C4-2B (cell line): Measurements from ENCODE around the gene ZNF804B.

Source experiments
- H3K27ac ChIP-seq: fragments of 450-650 bp; 2 replicates; pipeline ENCODE4 v1.5.1; 2017
- ZFX ChIP-seq: fragments of 450-650 bp; IDR thresholded peaks from 2 replicates; pipeline ENCODE4 v1.6.1; 2017
- TF ChIP-seq, protein P1 (sequence below): fragments of 450-650 bp; conservative IDR thresholded peaks from 2 replicates; pipeline ENCODE4 v1.5.1; 2017; ENCODE audit warnings: mild to moderate bottlenecking

ZNF804B gene

DNA sequence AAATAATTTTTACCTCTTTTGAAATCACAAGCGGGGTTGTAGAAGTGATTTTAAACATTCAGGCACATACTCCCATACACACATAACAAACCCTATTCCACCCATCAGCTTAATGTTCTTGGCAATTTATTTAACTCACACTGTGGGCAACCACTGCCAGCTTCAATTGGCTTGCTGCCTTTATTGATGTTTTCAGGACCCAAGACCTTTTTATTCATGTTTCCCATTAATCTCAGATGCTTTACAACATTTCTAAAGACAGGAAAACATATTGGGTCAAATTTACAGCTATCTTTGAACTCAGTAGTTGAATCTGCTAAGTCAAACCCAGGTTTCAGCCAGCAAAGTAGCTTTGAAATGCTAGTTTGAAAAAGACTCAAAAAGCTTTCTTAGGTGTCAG lies 109.0 kb downstream of the ZNF804B start:
- H3K27ac ChIP-seq = no peak overlapping the region
- TF ChIP-seq ZFX = no peak
- TF ChIP-seq, protein P1, sequence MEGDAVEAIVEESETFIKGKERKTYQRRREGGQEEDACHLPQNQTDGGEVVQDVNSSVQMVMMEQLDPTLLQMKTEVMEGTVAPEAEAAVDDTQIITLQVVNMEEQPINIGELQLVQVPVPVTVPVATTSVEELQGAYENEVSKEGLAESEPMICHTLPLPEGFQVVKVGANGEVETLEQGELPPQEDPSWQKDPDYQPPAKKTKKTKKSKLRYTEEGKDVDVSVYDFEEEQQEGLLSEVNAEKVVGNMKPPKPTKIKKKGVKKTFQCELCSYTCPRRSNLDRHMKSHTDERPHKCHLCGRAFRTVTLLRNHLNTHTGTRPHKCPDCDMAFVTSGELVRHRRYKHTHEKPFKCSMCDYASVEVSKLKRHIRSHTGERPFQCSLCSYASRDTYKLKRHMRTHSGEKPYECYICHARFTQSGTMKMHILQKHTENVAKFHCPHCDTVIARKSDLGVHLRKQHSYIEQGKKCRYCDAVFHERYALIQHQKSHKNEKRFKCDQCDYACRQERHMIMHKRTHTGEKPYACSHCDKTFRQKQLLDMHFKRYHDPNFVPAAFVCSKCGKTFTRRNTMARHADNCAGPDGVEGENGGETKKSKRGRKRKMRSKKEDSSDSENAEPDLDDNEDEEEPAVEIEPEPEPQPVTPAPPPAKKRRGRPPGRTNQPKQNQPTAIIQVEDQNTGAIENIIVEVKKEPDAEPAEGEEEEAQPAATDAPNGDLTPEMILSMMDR = no peak

DNA sequence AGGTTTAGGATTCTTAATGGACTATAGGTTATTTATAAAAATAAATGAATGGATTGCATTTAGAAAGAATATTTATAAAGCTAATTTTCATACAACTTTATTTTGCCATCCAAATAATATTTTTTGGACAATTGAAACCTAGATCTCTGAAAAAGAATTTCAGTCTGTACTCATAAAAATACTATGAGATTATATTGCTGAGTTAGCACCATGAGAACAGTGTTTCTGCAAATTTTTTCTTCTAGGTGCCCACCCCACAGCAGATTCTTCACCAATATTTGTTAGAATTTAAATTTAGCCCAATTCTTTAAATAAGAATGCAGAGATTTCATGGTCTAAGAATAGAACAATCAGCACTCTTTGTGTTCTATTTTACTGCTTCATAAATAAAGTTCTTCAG lies 121.6 kb downstream of the ZNF804B start:
- no peak overlapping the region for H3K27ac ChIP-seq
- TF ChIP-seq ZFX = no peak
- TF ChIP-seq, protein P1 = no peak

DNA sequence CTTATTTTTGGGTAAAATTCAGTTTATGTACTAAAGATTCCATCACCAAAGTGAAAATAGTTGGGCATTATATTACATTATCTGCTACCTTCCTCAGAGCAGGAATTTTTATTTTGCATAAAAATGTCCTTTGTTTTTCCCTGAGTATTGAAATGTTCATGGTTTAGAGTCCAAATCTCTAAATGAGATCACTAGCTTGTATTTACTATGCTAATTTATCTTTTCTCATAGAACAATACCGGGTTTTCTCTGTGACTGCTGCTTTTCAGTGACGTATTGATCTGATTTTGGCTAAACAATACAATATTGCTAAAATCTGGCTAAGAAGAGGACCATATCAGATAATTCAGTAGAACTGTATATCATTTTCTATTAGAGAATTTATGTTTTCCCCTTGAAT lies 125.6 kb downstream of the ZNF804B start:
- TF ChIP-seq, protein P1 = no peak
- no peak for TF ChIP-seq ZFX
- H3K27ac ChIP-seq = no peak overlapping the region

DNA sequence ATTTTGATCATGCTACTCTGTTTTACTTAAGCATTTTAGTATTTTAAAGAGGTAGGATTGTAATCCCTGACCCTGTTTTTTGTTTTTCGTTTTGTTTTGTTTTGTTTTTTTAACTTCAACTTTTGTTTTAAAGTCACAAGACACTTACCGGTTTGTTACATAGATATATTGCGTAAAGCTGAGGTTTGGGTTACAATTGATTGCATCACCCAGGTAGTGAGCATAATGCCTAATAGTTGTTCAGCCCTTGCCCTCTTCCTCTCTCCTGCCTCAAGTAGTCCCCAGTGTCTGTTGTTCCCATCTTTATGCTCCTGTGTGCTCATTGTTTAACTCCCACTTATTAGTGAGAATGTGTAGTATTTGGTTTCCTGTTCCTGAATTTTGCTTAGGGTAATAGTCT lies 129.2 kb downstream of the ZNF804B start:
- TF ChIP-seq, protein P1 = no peak
- no peak for TF ChIP-seq ZFX
- no peak overlapping the region for H3K27ac ChIP-seq

DNA sequence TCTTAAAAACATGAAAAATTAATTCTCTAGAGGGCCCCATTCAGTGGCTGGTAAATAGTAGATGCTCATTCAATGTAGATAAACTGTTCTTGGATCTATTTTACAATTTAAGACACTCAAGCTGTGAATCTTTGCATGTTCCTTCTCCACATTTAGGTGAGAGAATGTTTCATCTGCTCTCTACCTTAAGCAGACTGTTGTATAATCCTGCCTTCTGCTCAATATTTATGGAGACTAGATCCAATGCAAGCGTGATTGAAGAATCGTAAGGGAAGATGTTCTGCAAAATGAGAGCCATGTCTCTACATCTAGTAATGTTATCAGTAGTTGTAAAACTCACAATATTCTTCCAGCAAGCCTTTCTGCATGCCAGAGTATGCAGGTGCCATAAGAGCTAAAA lies 151.0 kb downstream of the ZNF804B start:
- no peak for TF ChIP-seq ZFX
- TF ChIP-seq, protein P1 = no peak
- no peak overlapping the region for H3K27ac ChIP-seq

DNA sequence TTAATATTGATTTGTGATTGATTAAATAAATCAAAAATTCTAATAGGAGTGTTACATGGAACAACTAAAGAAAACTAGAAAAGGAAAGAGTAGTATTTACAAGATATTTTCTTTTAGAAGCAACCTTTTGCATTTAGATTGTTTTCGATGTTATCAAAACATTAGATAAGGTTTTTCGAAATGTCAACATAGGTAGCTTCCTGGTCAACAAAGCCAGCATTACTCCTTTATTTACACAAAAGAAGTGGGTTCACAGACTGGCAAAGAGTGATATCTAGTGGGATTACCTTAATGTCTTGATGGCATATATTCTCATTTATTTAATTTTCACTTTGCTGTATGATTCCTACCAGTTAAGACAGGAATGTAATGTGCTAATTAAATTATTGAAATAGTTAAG lies 153.4 kb downstream of the ZNF804B start:
- H3K27ac ChIP-seq = no peak overlapping the region
- TF ChIP-seq ZFX = no peak
- TF ChIP-seq, protein P1 = no peak

DNA sequence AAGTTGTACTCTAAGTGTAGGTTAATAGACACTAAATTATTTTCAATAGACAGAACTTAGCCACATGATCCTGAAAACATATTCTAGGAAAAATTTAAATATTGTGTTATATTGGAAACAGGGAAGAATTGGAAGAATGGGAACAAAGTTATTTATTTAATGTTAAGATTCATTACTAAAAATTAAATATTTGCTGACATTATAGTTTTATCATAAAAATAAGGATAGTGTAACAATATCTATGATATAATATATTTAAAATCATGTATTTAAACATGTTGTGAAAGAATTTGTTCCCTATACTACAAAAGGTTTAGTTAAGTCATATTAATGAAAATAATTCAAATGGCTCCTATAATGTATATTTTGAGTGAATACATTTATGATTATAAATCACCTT lies 156.1 kb downstream of the ZNF804B start:
- no peak for TF ChIP-seq ZFX
- TF ChIP-seq, protein P1 = no peak
- H3K27ac ChIP-seq = no peak overlapping the region
